Stimulated activated naive CD4-positive, alpha-beta T cell treated with Interleukin-2 at 50 U/mL for 16 hours (primary cell): ENCODE results near the gene MAP3K13.

Experiments
- DNase-seq: peaks from one replicate; lab custom pipeline; 2025; lab: John Stamatoyannopoulos, UW

The MAP3K13 gene, protein sequence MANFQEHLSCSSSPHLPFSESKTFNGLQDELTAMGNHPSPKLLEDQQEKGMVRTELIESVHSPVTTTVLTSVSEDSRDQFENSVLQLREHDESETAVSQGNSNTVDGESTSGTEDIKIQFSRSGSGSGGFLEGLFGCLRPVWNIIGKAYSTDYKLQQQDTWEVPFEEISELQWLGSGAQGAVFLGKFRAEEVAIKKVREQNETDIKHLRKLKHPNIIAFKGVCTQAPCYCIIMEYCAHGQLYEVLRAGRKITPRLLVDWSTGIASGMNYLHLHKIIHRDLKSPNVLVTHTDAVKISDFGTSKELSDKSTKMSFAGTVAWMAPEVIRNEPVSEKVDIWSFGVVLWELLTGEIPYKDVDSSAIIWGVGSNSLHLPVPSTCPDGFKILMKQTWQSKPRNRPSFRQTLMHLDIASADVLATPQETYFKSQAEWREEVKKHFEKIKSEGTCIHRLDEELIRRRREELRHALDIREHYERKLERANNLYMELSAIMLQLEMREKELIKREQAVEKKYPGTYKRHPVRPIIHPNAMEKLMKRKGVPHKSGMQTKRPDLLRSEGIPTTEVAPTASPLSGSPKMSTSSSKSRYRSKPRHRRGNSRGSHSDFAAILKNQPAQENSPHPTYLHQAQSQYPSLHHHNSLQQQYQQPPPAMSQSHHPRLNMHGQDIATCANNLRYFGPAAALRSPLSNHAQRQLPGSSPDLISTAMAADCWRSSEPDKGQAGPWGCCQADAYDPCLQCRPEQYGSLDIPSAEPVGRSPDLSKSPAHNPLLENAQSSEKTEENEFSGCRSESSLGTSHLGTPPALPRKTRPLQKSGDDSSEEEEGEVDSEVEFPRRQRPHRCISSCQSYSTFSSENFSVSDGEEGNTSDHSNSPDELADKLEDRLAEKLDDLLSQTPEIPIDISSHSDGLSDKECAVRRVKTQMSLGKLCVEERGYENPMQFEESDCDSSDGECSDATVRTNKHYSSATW

DNA sequence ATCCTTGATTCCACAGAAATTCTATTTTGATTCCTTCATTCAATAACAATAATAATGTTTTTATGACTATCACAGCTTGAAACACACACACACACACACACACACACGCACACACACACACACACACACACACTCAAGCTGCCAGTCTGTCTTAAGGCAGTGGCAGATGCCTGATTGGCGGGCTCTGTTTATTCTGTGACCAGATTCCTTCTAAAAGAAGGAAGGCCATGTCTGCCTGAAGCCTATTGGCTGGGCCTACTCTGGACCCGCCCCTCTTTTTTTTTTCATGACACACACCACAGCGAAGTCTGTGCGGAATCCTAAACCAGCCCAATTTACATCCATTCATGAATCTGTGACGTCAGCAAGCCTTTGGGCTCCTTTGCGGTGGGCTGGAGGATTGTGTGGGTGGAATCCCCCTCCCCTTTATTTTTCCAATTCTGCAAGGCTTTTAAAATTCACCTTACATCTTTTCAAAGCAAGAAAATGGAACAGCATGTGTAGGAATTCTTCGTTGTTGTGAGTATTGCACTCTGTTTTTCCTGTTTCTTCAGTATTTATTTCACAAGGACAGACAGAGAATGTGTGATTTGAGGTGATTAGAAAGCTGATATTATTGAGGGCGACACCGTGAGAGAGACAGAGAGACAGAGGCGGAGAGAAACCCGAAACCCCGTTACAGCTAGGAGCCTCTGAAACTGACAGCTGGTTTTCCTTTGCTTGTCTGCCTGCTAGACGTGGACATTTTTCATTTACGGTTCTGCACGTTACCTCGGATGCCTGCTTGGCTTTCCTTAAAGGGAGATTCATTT is at the start of gene MAP3K13:
TSS of gene MAP3K13 (plus strand) at position 287 of the 812 bp plus-strand sequence. CDS start 65,446 bp downstream, outside the sequence.
- no peak for DNase-seq

DNA sequence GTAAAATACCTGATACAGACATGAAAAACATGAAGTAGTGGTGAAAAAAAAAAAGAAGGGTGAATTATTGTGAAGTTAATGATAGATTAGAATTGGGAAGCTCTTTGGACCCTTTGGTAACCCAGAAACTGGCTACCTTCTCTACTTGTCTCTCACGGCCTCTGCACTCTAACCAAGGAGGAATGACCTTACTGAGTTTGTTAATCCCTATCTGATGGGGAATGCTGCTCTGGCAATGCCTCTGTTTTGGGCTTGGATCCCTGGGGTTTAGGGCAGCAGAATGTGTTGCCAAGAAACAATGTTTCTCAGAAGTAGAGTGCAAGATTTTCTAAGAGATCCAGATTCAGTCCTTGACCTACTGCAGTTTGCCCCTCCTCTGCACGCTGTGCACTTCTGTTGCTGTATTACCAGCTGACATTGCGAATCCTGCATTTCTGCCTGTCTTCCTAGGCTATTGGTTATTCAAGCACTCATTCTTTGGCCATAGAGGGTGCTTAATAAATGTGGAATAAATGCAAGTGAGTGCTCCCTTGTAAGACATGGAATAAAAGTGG is 49.2 kb upstream of the MAP3K13 start:
- no peak for DNase-seq

DNA sequence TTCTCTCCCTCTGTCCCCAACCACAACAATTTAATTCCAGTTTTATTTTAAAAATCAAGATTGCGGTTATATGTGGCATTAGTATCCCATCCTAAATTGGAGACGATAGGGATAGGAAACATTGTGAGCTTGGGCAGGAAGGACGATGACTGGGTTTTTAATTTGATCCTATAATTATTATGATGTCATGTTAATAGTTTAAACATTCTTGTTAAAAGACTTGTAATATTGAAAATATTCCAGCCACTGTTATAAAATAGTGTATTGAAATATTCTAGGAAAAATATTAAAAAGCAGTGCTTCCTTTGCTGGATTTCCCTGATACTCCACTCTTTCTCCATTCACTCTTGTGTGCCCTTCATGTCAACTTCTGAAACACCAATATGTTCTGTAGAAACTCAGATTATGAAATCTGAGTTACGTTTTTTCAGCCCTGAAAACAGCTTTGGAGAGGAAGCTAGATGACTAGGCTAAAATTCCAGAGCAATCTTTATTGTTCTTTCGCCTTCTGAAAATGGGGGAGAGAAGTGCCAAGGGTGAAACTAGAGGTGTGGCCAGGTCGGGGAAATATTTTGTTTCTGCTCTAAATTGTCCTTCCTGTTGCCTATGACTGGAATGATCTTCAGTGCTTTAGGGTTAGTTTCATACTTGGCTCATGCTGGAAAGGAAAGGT is 46.1 kb upstream of the MAP3K13 start:
- DNase-seq = no peak

DNA sequence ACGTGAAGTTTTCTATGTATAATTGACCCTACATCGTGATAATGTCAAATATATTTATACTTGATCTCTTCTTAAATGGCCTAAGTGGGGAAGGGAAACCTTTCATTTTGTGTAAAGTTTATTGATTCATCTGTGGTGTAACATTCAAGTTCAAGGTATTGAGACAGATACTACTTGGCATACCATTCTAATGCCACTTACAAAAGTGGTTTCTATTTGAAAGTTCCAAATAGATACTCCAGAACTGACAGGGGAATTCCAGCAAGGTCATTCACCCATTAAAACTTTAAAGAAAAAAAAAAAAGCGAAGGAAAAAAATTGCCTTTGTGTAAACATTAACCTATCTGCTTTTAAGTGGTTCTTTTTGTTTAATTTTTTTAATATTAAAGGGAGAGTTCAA is 45.3 kb upstream of the MAP3K13 start:
- no peak for DNase-seq

DNA sequence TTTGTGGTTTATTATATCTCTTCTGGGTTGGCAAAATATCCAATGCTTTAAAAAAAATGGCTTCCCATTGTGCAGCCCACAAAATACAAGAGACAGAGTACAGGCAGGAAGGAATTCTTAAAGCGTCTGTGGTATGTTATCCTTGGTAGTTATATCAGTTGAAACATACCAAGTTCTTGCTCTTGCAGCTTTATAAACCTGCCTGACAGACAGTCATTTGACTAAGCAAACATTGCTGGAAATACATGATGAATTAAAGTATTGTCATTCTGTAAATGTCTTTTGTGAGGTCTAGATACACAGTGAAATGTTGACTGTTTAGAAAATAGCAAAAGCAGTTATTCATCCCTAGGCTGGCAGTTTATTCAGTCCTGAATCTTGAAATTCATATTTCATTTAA is 44.8 kb upstream of the MAP3K13 start:
- DNase-seq = no peak

DNA sequence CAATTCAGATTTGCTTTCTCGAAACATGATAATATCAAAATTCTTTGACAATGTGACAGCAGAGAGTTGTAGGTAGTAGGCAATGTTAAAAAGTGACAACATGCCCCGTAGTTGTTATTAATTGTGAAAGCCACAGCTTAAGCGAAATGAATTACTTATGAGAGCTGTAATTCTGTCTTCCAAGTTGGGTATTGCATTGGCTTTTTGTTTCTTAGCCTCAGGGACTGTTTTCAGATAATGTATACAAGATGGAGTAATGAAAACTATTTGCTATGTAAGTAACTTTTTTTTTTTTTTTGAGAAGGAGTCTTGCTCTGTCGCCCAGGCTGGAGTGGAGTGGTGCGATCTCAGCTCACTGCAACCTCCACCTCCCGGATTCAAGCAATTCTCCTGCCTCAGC is 43.1 kb upstream of the MAP3K13 start:
- DNase-seq = no peak

DNA sequence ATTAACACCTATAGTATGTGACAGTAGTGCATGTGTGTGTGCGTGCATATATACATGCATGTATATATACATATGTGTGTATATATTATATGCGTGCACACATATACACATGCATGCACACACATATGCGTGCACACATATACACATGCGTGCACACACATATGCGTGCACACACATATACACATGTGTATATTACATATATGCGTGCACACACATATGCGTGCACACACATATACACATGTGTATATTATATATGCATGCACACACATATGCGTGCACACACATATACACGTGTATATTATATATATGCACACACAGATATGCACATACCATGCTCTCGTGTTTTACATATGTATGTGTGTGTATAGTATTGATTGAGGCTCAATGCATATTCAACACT is 42.0 kb upstream of the MAP3K13 start:
- no peak for DNase-seq

DNA sequence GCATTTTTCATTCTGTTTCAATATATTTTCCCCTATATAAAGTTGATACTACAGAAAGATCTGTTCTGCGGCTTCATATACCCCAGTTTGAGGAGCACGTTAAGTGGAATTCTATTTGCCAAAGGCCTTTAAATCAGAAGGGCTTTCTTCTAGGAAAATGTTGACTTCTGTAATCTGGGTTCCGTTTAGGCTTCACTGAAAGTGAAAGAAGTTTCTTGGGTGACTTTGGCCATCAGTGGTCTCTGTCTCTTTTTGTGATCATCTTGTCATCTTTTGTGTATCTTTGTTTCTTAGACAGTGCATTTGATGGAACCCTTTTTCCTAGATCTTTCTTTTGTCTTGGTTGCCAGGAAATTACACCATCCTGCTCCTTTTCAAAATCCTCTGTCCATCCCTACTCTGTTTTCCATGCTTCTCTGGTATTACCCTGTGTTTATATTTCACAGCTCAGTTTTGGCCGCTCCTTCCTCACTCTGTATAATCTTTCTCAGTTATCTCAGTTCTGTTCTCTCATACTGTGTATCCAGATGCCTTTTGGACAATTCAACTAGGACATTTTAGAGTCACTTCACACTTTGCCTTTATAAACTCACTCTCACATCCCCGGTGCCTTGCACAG is 40.7 kb upstream of the MAP3K13 start:
- DNase-seq = no peak

DNA sequence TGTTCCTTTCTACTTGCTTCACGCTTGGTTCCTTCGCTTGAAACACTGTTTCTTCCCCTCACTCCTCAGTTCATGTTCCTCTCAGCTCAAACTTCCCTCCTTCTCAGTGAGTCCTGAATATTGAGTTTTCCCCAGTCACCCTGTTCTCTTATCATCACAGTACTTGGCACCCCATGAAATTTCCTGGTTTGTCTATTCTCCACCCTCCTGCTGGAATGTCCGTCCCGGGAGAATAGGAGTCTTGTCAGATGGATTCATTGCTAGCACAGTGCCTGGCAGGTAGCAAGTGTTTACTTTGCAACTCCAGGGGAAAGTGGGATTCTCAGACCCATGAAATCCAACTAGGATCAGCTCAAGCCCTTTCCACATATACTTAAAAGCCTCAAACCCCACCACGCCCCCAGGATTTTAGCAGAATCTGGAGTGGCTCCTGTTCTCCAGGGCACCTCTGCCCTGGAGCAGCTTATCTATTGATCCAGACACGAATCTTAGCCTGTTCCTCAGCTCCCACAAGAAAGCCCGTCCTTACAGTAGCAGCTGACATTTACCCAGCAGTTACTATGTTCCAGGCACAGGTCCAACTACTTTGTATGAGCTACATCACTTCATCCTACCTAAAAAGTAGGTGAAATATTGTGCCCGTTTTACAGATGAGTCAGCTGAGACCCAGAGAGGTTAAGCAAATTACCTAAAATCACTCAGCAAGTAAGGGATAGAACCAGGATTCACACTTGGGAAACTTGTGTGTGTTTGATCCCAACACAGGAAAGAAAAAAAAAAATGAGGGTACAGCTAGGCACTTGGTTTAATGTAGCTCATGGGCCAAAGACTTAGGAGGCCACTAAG is 36.8 kb upstream of the MAP3K13 start:
- no peak for DNase-seq

DNA sequence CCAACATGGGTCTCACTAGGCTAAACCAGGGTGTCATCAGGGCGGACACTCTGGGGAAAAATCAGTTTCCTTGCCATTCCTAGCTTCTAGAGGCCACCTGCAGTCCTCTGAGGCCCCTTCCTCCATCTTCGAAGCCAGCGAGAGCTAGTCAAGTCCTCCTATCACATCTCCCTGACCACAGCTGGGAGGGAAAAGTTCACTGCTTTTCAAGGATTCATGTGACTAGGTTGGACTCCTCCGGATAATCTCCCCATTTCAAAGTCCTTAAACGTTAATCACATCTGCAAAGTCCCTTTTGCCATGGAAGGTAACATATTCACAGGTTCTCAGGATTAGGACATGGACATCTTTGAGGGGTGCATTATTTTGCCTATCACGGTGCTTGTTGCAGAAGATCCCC is 35.9 kb upstream of the MAP3K13 start:
- no peak for DNase-seq

DNA sequence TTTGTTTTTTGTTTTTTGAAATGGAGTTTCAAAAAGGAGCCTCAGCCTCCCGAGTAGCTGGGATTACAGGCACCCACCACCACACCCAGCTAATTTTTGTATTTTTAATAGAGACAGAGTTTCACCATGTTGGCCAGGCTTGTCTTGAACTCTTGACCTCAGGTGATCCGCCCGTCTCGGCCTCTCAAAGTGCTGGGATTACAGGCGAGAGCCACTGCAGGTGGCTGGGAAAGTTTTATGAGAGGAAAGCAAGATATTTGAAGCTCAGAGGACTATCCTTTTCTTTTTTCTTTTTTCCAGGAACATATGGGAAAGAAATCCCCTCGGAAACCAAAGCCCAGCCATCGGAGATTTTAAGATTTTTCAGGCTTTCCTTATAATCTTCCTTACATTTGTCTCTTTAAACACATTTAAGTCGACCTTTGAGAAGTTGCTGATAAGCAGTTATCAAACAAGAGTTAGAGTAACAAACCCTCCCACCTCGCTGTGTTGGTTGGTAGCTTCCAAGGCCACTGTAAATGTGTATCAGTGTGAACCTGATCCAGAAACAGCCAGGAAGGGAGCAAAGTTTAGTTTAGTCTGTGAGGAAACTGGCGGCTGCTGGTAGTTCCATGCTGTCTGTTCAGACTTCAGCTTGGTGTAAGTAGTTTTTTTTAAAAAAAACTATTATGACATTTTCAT is 34.5 kb upstream of the MAP3K13 start:
- DNase-seq = no peak

DNA sequence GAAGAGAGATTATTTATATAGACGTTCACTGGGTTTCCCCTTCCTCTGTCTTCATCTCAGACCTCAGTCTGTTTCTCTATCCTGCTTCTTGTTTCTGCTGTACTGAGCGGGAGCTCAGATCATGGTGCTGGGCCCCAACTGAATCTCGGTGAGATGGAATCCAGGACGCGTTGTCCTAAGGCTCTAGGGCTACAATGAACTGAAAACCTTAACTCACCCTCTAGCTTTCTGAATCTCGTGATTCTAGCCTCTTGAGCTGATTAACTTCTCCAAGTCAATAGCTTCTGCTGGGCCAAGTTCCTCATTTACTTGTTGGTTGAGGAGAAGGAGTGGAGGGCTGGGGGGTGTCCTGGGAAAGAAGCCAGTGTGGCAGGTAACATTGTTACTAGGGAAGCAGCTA is 32.7 kb upstream of the MAP3K13 start:
- DNase-seq = no peak

DNA sequence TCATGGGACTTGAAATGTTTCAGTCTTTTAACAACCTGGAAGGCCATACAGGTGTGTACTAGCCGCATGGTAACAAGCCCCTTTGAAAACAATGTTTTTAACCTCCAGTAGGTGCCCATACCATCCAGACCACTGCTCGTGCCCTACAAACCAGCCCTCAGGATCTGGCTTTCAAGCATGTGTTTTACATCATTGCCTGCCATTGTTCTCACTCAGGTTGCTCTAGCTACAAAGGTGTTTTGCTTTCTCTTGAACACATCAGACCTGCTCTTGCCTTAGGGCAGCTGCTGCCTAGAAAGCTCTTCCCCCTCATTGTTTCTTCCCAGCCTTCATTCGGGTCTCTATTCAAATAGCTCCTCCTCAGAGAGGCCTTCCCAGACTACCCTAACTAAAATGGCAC is 32.3 kb upstream of the MAP3K13 start:
- DNase-seq = no peak

DNA sequence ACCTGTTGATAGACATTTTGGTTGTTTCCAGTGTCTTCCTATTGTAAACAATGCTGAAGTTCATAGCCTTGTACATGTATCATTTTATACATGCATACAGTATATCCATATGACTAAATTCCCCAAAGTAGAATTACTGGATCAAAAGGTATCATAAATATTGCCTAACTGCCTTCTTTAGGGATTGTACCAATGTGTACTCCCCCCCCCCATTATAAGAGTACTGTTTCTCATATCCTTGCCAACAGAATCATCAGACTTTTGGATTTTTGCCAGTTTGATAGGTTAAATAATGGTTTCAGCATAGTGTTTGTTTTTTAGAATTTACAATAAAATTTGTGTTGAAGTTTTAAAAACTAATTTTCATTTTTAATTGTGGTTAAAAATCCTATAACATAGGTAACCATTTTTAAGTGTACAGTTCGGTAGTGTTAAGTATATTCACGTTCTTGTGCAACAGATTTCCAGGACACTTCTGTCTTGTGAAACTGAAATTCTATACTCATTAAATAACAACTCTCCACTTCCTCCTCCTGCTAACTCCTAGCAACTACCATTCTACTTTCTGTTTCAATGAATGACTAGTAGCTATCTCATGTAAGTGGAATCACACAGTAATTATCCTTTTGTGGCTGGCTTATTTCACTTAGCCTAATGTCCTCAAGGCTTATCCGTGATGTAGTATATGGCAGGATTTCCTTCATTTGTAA is 30.8 kb upstream of the MAP3K13 start:
- DNase-seq = no peak

DNA sequence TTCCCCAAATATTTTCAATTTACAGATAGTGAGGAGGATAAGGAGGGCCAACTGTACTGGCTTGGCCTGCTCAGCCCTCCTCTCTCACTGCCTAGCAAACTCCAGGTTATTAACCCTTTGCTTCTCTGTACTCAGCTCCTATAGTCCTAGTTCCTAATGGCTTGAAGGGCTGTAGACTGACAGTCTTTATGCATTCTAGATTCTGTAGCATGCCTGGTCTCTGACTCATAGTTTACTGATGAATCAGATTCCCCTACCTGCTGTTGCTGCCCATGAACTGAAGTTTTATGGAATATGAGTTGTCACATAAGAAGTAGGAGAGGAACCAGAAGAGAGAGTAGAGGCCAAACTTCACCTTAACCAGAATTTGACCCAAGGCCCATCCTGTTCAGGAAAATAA is 27.1 kb upstream of the MAP3K13 start:
- no peak for DNase-seq

DNA sequence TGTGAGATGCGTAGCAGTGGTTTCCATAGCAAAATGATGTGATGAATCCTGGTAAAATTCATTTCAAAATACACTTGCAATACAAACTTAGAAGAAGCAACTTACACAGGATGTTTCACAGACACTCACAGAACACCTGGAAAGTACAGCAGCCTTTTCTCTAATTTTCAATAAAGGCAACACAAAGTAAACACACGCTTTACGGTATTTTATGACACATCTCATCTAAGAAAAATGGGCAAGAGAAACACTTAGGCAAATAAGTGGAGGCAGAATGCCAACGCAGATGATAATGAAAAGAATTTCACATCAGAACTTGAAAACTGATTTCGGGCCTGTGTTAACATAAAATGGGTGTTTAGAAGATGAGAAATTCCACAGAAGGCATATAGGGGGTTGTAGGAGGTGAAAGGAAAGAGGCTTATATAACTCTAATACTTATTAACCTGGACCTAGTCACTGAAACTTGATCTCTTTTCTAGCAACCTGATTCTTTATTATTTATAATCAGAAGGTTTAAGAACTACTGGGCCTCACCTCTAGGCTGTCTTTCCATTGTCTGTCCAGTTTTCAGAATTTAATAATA is 25.6 kb upstream of the MAP3K13 start:
- no peak for DNase-seq

DNA sequence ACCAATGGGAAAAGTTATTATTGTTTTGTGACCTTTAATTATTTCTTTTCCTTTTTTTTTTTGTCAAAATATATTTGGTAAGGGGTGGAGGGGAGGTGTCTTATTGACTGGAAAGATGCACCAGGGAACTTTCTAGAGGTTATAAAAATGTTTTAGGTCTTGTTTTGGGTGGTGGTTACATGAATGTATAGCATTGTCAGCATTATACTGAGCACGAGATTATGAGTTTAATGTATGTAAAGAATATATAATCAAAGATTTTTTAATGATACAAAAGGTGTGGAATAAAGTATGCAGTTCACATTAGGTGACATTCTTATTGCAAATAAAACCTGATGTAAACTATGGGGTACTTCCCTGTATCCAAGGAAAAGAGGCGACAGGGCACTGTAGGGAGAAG is 23.0 kb upstream of the MAP3K13 start:
- no peak for DNase-seq

DNA sequence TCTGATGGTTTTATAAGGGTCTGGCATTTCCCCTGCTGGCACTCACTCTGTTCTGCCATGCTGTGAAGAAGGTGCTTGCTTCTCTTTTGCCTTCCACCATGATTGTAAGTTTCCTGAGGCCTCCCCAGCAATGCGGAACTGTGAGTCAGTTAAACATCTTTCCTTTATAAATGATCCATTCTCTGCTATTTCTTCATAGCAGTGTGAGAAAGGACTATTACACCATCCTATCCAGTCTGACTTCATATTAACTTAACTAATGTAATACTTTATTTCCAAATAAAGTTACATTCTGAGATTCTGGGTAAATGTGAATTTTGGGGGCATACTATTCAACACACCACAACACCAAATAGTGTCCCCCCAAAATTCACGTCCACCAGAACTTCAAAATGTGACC is 22.2 kb upstream of the MAP3K13 start:
- no peak for DNase-seq
